Ureter (tissue), 1 donor: ENCODE data around the gene DLX6. TPM values are rescaled to one million over a fixed set of nuclear protein-coding genes. Genes with fewer than 3 reads are reported as not detected.

Experiments used
- DNase-seq: peaks from one replicate; pipeline ENCODE4 v3.0.0-alpha.2; 2020; ENCODE audit warnings: low spot score
- total RNA-seq: library from RNA; stranded (reverse); gene quantifications from one replicate; pipeline ENCODE4 v1.2.4, GENCODE V29; 2023
- donor health status: DM: yes; HTN: yes; CAD: no.

Gene DLX6
- total RNA-seq, 1 donor from 2014 or later, result not detected

- no peak for DNase-seq
These were observed 4.7 kb downstream of the DLX6 start for GRCh38 chr7:97009753-97010732.

DNA sequence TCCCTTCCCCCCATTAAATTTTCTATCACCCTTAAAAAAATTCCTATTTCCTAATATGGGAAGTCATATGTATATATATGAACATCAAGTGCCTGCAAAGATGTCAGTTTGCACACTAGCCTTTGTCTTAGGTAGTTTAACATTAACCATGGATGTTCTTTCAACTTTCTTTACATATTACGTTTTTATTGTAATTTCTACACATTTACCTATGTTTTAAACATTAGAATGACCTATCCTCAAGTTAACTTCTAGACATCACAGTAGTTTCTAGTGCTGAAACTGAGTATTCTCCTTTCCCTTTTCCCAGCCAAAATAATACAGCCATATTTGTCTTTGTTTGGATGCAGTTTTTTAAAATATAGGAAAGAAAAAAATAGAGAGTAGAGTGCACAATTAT is 5.8 kb downstream of the DLX6 start:
- no peak for DNase-seq

GRCh38 chr7:97011536-97012364 is 6.4 kb downstream of the DLX6 start:
- DNase-seq, result no peak

DNA sequence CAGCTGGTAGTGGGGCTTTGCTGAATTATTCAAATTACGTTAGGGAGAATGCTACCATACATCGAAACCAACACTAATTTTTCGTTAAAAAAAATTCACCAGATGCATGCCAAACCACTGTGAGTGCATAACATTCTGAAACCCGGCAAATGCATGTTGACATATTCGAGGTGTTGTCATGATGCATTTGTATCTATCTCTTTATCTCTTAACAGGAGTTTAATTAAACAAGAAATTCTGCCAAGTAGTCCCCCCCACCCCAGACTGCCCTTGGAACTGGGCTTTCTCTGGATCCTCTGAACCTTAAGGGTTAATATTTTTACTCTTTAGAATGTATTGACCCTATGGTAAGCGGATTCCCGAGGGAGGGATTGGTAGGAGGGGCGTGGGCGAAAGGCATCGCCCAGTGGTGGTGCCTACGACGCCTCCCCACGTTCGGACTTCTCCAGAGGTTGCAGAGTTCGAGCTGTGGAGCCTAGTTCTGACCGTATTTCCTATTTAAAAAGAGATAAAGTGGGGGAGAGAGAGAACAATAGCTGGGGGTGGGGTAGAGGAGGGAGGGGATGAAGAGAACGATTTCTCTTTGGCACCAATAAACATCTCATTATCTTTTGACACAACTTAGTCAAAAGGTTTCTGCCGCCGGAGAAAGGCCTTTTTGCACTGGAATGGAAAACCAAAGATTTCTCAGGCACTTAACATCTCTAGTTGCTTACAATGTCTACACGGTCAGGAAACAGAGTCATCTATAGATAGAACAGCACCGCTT is 7.2 kb downstream of the DLX6 start:
- no peak for DNase-seq

- DNase-seq, result no peak
These were observed 7.9 kb downstream of the DLX6 start for GRCh38 chr7:97013134-97013844.

- no peak for DNase-seq
These were observed 8.4 kb downstream of the DLX6 start for GRCh38 chr7:97013845-97014134.

DNA sequence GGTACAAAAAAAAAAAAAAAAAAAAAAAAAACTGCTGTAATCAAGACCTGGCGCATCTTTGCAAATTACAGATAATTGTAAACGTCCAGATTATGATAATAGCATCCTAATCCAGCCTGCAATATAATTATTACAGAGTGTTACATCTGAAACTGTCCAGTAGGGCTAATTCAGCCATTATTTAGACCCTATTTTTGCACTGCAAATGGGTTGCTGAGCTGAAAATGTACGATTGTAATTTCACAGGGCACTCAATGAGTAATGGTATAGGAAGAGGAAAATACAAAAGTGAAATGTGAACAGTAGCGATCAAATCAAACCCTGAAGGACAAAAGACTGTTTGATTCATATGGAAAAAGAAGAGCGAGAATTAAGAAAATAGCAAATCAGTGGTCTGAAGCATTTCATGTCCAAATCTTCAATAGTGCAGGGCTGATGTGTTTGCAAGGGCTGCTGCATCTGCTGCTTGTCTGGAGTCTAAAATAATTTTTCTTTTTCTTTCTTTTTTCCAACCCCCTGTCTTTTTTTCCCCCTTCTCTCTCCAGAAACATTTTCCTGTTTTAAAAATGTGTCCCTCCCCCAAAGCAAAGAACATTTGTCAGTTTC is 8.9 kb downstream of the DLX6 start:
- no peak for DNase-seq

DNA sequence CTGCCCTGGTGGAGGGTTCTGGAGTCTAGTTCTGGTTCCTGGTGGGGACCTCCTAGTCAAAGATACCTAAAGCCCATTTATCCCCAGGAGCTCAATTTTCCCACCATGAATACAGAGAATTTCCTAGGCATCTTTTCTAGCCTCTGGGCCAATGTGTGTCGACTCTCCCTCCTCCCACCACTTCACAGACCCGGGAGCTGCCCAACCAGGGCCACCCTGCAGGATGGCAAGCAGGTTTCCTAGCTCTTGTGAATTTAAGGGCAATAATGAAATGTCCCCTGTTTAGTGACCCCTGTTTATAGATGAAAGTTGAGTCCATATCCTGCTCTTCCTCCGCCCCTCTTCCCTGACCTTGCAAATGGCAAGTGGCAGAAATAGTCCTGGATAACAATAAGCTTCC is 9.9 kb downstream of the DLX6 start:
- DNase-seq, result no peak

DNA sequence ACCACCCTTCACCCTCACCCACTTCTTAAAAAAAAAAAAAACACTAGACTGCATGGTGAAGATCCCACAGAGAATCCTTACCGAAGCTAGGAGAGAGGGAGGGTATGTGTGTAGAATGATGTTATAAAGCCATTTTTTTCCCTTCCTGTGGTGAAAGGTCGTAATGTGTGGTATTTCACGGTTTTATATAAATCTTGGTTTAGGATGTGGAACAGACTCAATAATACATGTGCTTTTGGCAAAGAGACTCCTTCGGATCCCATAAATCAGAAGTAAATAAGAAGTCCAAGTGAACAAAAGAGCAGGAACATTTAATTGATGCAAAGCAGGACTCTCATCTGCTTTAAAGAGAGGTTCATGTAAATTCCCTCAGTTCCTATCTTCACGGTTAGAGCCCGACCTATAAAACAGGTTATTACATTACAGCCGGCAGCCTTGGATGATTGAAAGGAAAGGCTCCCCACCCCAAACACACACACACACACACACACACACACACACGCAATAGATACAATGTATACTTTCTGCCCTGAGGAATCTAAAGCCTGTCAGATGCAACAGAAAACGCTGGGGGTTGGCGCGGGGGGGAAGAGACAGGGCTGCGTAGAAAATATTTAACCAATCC is 10.5 kb downstream of the DLX6 start:
- DNase-seq, result no peak

DNA sequence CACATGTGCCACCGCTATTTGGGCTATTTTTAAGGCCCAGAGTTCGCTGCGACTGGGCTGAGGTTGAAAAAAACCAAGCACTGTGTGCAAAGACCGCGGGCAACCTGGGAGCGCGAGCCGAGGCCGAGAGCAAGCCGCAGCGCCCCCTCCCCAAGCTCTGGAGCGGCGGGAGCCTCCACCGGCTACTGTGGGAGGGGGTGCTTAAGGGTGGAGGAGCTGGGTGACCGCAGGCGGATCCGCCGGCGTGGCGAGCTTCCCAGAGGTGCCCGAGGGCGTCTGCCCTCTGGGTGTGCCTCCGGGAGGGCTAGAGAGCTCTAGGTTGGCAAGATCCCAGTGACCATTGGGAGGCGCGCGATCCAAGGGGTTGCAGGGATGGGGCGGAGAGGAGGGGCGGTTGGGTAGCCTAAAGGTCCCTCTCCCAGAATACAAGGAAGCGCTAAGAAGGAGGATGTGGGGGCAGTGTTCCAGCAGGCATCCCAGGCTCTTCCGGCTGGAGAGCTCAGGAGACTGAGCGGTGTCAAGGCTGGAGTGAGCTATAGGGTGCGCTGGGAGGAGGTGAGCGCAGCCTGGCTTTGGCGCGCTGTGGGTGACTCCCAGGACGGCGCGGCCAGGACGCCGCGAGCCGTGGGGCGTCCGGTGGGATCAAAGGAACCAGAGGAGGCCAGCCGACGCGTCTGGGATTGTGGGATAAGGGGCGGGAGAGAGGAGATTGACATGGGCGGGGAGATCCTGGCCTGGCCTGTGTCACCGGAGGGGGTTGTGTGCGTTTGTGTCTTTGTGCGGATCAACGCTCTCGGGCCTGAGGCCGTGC is 11.2 kb downstream of the DLX6 start:
- DNase-seq, result no peak

GRCh38 chr7:97017192-97018125 is 12.1 kb downstream of the DLX6 start:
- DNase-seq, result no peak

GRCh38 chr7:97018126-97018601 is 12.8 kb downstream of the DLX6 start:
- DNase-seq, result no peak

GRCh38 chr7:97018791-97019531 is 13.6 kb downstream of the DLX6 start:
- no peak for DNase-seq

DNA sequence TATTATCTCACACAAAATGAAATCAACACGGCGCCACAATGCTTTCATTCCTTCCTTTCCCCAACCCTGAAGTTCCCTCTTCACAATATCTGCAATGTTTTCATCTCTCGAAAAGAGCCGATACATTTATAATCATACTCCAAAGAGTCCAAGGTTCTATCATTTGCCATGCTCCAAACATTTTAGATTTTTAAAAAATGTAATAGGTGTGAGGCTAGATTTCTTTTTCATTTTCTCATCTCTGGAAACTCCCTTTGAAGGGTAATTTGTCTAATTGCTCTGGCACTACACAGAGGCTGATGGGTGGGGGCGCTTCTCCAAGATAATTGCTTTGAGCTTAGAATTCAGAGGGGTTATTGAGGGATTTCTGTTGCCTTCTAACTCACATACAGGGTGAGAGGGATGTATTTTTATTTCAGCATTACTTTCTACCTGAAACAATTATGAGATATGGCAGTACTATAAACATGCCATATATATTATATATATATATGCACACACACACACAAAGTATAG is 14.4 kb downstream of the DLX6 start:
- DNase-seq, result no peak

DNA sequence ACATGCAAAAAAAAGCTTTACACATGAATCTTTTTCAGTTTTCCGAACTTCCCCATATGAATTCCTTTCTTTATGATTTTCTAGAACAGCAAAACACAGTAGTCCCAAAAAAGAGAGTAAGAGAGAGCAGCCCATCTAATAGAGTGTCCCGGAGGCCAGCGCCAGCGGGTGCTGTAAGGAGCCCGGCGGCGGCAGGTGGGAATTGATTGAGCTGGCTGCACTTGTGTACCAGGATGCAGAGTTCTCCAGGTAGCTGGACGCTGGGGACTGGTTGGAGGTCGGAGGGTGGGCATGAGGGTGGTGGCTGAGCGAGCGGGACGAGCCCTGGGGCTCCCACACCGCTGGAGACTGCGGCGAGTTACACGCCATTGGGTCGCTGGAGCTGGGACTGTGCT is 15.2 kb downstream of the DLX6 start:
- DNase-seq, result no peak

GRCh38 chr7:97020996-97021746 is 15.8 kb downstream of the DLX6 start:
- DNase-seq, result no peak
